Spinal cord (tissue), 10 donors: ENCODE results near the gene ADCK2. TPM values are rescaled to one million over a fixed set of nuclear protein-coding genes. Genes with fewer than 3 reads are reported as not detected.
A peak's percentile ranks its signal among the peaks of the same experiment; 100 is the strongest.
"Not testable (repeated sequence)": the region's sequence is repeated elsewhere in the genome, so short reads cannot be mapped to it uniquely, and the experiment has no call there.

ENCODE experiments used
- DNase-seq, 6 donors: peaks; one replicate each; pipeline versions ENCODE4 v3.0.0 to v3.0.0-alpha.2; 2013 to 2015; ENCODE audit warnings: low spot score in 6 of 6, low read depth in 4 of 6
- H3K27ac ChIP-seq: one replicate; pipeline ENCODE4 v1.5.1; 2013; ENCODE audit warnings: low read depth, low read length, control low read depth
- H3K27me3 ChIP-seq: one replicate; pipeline ENCODE4 v1.6.1; 2013; ENCODE audit warnings: low read length; ENCODE audit not compliant: control insufficient read depth, insufficient read depth
- H3K36me3 ChIP-seq: one replicate; pipeline ENCODE4 v1.6.1; 2013; ENCODE audit warnings: low read length; ENCODE audit not compliant: control insufficient read depth, insufficient read depth
- H3K4me1 ChIP-seq: one replicate; pipeline ENCODE4 v1.6.1; 2013; ENCODE audit warnings: low read length; ENCODE audit not compliant: control insufficient read depth, insufficient read depth
- H3K4me3 ChIP-seq: one replicate; pipeline ENCODE4 v1.5.1; 2013; ENCODE audit warnings: low read depth, low read length, control low read depth
- H3K9me3 ChIP-seq: one replicate; pipeline ENCODE4 v1.6.1; 2013; ENCODE audit warnings: low read length; ENCODE audit not compliant: control insufficient read depth, insufficient read depth
- WGBS: methylation state at CpG from one replicate; pipeline ENCODE4 v1.1.5; 2013; ENCODE audit warnings: missing lambda C conversion rate; ENCODE audit not compliant: insufficient coverage; 5-methylcytosine and 5-hydroxymethylcytosine counted together
- polyA plus RNA-seq, 2 donors: library from polyadenylated mRNA; unstranded; fragments of 120-200 nt; gene quantifications; one replicate each; pipeline ENCODE4 v1.2.1, GENCODE V29; 2013; ENCODE audit not compliant: insufficient read length in 2 of 2
- total RNA-seq, 2 donors: library from RNA; depleted of rRNA in 1 of 2; stranded (reverse); fragments of 120-200 nt in 1 of 2; fragments of >200 nt in 1 of 2; gene quantifications; one replicate each; pipeline versions ENCODE4 v1.2.3 to v1.2.4, GENCODE V29; 2013 to 2014
- donor health status: healthy.

Gene ADCK2
- total and polyA plus RNA-seq, 4 donors = 23.5 to 40.6 (median 33.8) TPM

GRCh38 chr7:140697447-140698143 is 24.9 kb downstream of the ADCK2 start:
- peak overlapping the region; percentile 87 for H3K4me3 ChIP-seq
- peaks cover 8% of the 10 kb centered on the region for H3K36me3 ChIP-seq
- H3K27me3 ChIP-seq = no peaks in the 10 kb centered on the region
- WGBS = 29% methylated on average over 24 of the region's 24 CpGs
- peak overlapping the region; percentile 99 for H3K27ac ChIP-seq
- DNase-seq = no peak
- H3K9me3 ChIP-seq = no peaks in the 10 kb centered on the region
- H3K4me1 ChIP-seq = peaks cover 26% of the 10 kb centered on the region

DNA sequence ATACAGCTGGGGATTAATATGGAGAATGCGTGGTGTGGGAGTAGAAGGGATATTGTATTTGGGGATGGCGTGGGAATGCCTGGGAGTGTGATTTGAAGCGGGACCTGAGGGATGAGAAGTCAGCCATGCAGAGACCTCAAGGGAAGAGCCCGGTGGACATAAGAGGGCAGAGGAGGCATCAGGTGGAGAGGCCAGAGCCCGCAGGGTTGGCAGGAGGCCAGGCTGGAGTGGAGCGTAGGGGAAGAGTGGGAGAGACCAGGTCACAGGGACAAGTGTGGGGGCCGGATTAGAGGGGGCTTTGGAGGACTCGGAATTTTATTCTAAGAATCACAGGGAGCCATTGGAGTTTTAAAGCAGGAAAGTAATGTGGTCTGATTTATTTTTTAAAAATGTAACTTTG is 25.7 kb downstream of the ADCK2 start:
- 81% methylated on average over 8 of the region's 8 CpGs for WGBS

GRCh38 chr7:140702774-140703173 is 30.0 kb downstream of the ADCK2 start:
- H3K36me3 ChIP-seq = peaks cover 24% of the 10 kb centered on the region
- no peaks in the 10 kb centered on the region for H3K9me3 ChIP-seq
- DNase-seq = no peak
- H3K4me1 ChIP-seq = peaks cover 7% of the 10 kb centered on the region
- WGBS = 93% methylated on average over 9 of the region's 10 CpGs
- no peak overlapping the region for H3K27ac ChIP-seq
- H3K4me3 ChIP-seq = no peak overlapping the region
- no peaks in the 10 kb centered on the region for H3K27me3 ChIP-seq

More for the DNA sequence above, 25.7 kb downstream of the ADCK2 start:
- Histone ChIP-seq H3K27me3 (no peaks in the 10 kb centered on the region), H3K9me3 (no peaks in the 10 kb centered on the region), H3K4me3 (no peak overlapping the region), H3K4me1 (peaks cover 26% of the 10 kb centered on the region), H3K27ac (no peak overlapping the region), H3K36me3 (peaks cover 9% of the 10 kb centered on the region)
- DNase-seq = no peak

GRCh38 chr7:140704205-140704604 is 31.5 kb downstream of the ADCK2 start:
- Histone ChIP-seq H3K9me3 (no peaks in the 10 kb centered on the region), H3K27ac (no peak overlapping the region), H3K27me3 (no peaks in the 10 kb centered on the region), H3K4me3 (no peak overlapping the region), H3K4me1 (no peaks in the 10 kb centered on the region), H3K36me3 (peaks cover 24% of the 10 kb centered on the region)
- no peak for DNase-seq
- 100% methylated on average over 1 of the region's 2 CpGs for WGBS

DNA sequence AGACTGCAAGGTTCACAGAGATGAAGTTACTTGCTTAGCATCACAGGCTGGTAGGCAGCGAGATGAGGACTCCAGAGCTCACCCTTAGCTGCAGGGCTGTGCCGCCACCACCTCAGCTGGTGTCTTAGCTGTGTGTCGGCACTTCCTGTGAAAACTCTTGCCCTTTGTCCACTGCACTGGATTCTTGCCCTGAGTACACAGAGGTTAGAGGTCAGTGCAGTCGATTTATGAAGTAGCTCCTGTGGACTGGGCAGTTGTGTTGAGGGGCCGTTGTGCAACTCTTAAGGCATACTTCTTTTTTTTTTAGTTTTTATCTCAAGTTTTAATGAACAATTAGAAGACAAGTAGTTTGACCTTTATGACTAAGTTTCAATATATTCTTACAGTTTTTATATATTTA is 34.4 kb downstream of the ADCK2 start:
- Histone ChIP-seq H3K27ac (no peak overlapping the region), H3K27me3 (no peaks in the 10 kb centered on the region), H3K4me1 (no peaks in the 10 kb centered on the region), H3K36me3 (peaks cover 24% of the 10 kb centered on the region), H3K4me3 (no peak overlapping the region), H3K9me3 (no peaks in the 10 kb centered on the region)
- DNase-seq = no peak
- 92% methylated on average over 3 of the region's 5 CpGs for WGBS

- H3K36me3 ChIP-seq = peaks cover 18% of the 10 kb centered on the region
- no CpG with 5 or more reads among the region's 4 CpGs for WGBS
- H3K4me1 ChIP-seq, H3K4me3 ChIP-seq, H3K27ac ChIP-seq, H3K27me3 ChIP-seq, H3K9me3 ChIP-seq, DNase-seq: not testable (repeated sequence)
Measured at GRCh38 chr7:140708764-140709163, 36.0 kb downstream of the ADCK2 start.

GRCh38 chr7:140712392-140712791 is 39.6 kb downstream of the ADCK2 start:
- not testable (repeated sequence) for DNase-seq, H3K9me3 ChIP-seq, H3K27ac ChIP-seq, H3K4me1 ChIP-seq, H3K36me3 ChIP-seq, H3K27me3 ChIP-seq, H3K4me3 ChIP-seq

DNA sequence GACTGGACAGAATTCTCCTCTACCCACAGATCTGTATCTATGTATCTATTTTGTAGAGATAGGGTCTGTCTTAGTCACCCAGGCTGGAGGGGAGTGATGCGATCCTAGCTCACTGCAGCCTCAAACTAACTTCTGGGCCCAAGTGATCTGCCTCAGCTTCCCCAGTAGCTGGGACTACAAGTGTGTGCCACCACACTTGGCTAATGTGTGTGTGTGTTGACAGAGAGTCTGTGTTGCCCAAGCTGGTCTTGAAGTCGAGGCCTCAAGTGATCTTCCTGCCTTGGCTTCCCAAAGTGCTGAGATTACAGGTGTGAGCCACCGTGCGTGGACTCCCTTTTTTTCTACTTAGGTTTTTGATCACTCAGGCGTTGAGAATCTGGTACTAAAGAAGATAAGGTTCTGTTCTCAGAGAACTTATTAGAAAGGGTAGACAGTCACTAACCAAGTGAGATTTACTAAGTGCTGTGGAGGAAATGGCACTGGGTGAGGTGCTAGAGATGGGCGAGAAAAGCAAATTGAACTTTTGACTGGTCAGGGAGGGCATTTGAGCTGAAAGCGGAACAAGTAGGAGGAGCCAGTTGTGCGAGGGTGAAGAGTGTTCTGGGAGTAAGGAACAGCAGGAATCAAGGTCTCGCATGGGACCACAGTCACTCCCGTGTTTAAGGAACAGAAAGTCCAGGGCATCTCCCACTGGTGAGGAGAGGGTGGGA is 41.7 kb downstream of the ADCK2 start:
- WGBS = 95% methylated on average over 10 of the region's 10 CpGs
- no peaks in the 10 kb centered on the region for H3K27me3 ChIP-seq
- no peak overlapping the region for H3K27ac ChIP-seq
- H3K4me3 ChIP-seq = no peak overlapping the region
- no peak for DNase-seq
- H3K4me1 ChIP-seq = no peaks in the 10 kb centered on the region
- H3K36me3 ChIP-seq = no peaks in the 10 kb centered on the region
- no peaks in the 10 kb centered on the region for H3K9me3 ChIP-seq

GRCh38 chr7:140719721-140720120 is 47.0 kb downstream of the ADCK2 start:
- Histone ChIP-seq H3K27ac (no peak overlapping the region), H3K4me3 (no peak overlapping the region), H3K27me3 (no peaks in the 10 kb centered on the region), H3K9me3 (no peaks in the 10 kb centered on the region), H3K4me1 (no peaks in the 10 kb centered on the region), H3K36me3 (no peaks in the 10 kb centered on the region)
- no peak for DNase-seq
- WGBS = no CpG with 5 or more reads among the region's 5 CpGs

- H3K27me3 ChIP-seq = no peaks in the 10 kb centered on the region
- peak in 1 of 6 donors; percentile 6 for DNase-seq
- H3K36me3 ChIP-seq = no peaks in the 10 kb centered on the region
- no peaks in the 10 kb centered on the region for H3K4me1 ChIP-seq
- no peak overlapping the region for H3K4me3 ChIP-seq
- no peak overlapping the region for H3K27ac ChIP-seq
- no CpG with 5 or more reads among the region's 1 CpG for WGBS
- no peaks in the 10 kb centered on the region for H3K9me3 ChIP-seq
Measured at GRCh38 chr7:140722254-140722653, 49.5 kb downstream of the ADCK2 start.
